GM12892 (cell line): ENCODE results near the gene ATAD3B.

Experiments used
- POLR2A ChIP-seq: IDR thresholded peaks from 2 replicates; pipeline ENCODE4 v1.6.1; 2011; ENCODE audit warnings: low read depth, low read length, control low read depth
- POLR2AphosphoS5 ChIP-seq: IDR thresholded peaks from 2 replicates; pipeline ENCODE4 v1.6.1; 2011; ENCODE audit warnings: low read depth, low read length, control low read depth
- TAF1 ChIP-seq: IDR thresholded peaks from 2 replicates; pipeline ENCODE4 v1.6.1; 2011; ENCODE audit warnings: low read depth, mild to moderate bottlenecking, control low read depth, low read length, borderline replicate concordance

DNA sequence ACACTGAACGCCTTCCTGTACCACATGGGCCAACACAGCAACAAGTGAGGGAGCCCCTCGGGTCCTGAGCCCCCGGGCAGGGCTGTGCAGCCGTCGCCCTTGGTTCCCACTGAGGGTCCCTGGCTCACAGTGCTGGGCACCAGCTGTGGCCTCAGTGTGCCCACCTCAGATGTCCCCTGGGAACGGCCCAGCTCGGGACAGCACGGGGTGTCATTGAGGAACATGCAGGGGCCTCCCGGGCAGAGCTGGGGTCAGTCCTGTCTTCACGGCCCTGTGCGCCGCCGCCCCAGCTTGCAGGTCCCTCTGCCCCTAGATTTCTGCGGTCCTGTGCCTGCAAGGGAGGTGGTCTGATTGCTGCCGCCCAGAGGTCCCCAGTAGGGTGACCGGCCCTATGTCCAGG is 17.7 kb downstream of the ATAD3B start:
- TF ChIP-seq POLR2AphosphoS5 (no peak), POLR2A (no peak), TAF1 (no peak)
